HCEC 1CT (cell line): Measurements from ENCODE around the gene ACAA1.
A peak's percentile ranks its signal among the peaks of the same experiment; 100 is the strongest.
"Not testable (repeated sequence)": the region's sequence is repeated elsewhere in the genome, so short reads cannot be mapped to it uniquely, and the experiment has no call there.

ENCODE experiments used
- DNase-seq: peaks from one replicate; pipeline ENCODE4 v3.0.0-alpha.2; 2017

ACAA1 gene

GRCh38 chr3:38154033-38154494, 17.1 kb upstream of the ACAA1 start:
- DNase-seq: peak; percentile 77

- no peak for DNase-seq
Measured at GRCh38 chr3:38153221-38153620, 16.3 kb upstream of the ACAA1 start.

GRCh38 chr3:38152609-38153008, 15.7 kb upstream of the ACAA1 start:
- DNase-seq: no peak

GRCh38 chr3:38151667-38152265, 14.8 kb upstream of the ACAA1 start:
- DNase-seq: peak; percentile 34

GRCh38 chr3:38150780-38151528, 14.0 kb upstream of the ACAA1 start:
- DNase-seq: no peak

- DNase-seq: no peak
Measured at GRCh38 chr3:38149708-38150107, 12.8 kb upstream of the ACAA1 start.

- no peak for DNase-seq
Measured at GRCh38 chr3:38148311-38148882, 11.5 kb upstream of the ACAA1 start.

- no peak for DNase-seq
Measured at GRCh38 chr3:38147421-38147820, 10.5 kb upstream of the ACAA1 start.

GRCh38 chr3:38146504-38146903, 9.6 kb upstream of the ACAA1 start:
- DNase-seq: no peak

GRCh38 chr3:38143511-38143910, 6.6 kb upstream of the ACAA1 start:
- DNase-seq: no peak

GRCh38 chr3:38142959-38143358, 6.0 kb upstream of the ACAA1 start:
- no peak for DNase-seq

GRCh38 chr3:38141952-38142273, 5.0 kb upstream of the ACAA1 start:
- no peak for DNase-seq

GRCh38 chr3:38141173-38141951, 4.4 kb upstream of the ACAA1 start:
- DNase-seq: no peak

GRCh38 chr3:38140326-38141172, 3.6 kb upstream of the ACAA1 start:
- no peak for DNase-seq

- DNase-seq: no peak
Measured at GRCh38 chr3:38139652-38140051, 2.7 kb upstream of the ACAA1 start.

- DNase-seq: no peak
Measured at GRCh38 chr3:38139191-38139590, 2.3 kb upstream of the ACAA1 start.

GRCh38 chr3:38138349-38139190, 1.6 kb upstream of the ACAA1 start, which contains the start of gene MYD88:
TSS of gene MYD88 (plus strand) at chr3:38138661. CDS start at chr3:38138701, 40 bp downstream.
- peak; percentile 62 for DNase-seq

- peak; percentile 75 for DNase-seq
Measured at GRCh38 chr3:38137615-38138348, 855 bp upstream of the ACAA1 start.

GRCh38 chr3:38136393-38136776, 542 bp downstream of the ACAA1 start:
- peak; percentile 60 for DNase-seq

GRCh38 chr3:38135621-38136277, 1.2 kb downstream of the ACAA1 start:
- not testable (repeated sequence) for DNase-seq
